C4-2B (cell line): ENCODE data around the gene LBP.

ENCODE experiments used
- H3K27ac ChIP-seq: fragments of 450-650 bp; 2 replicates; pipeline ENCODE4 v1.5.1; 2017
- ZFX ChIP-seq: fragments of 450-650 bp; IDR thresholded peaks from 2 replicates; pipeline ENCODE4 v1.6.1; 2017
- TF ChIP-seq, protein P1 (sequence below): fragments of 450-650 bp; conservative IDR thresholded peaks from 2 replicates; pipeline ENCODE4 v1.5.1; 2017; ENCODE audit warnings: mild to moderate bottlenecking

The LBP gene

DNA sequence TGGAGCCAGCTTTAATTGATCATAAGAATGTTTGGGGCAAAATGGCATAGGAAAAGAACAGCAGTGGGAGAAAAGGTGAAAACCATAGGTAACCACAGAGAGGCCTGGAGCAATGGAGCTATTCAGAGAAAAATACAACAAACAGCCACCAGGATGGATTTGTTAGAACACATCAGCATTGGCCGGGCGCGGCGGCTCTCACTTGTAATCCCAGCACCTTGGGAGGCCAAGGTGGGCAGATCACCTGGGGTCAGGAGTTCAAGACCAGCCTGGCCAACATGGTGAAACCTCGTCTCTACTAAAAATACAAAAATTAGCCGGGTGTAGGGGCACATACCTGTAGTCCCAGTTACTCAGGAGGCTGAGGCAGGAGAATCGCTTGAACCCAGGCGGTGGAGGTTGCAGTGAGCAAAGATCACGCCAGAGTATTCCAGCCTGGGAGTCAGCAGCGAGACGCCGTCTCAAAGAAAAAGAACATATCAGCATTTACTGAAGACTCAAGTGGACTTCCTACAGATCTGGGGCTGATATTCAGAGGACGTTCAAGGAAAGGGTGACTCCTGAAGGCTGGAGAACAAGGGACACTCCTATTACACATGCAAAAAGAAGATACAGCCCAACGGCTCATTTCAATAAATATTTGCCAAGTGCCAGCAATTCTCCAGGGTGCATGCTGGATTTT is 68.6 kb downstream of the LBP start:
- no peak overlapping the region for H3K27ac ChIP-seq
- TF ChIP-seq, protein P1, sequence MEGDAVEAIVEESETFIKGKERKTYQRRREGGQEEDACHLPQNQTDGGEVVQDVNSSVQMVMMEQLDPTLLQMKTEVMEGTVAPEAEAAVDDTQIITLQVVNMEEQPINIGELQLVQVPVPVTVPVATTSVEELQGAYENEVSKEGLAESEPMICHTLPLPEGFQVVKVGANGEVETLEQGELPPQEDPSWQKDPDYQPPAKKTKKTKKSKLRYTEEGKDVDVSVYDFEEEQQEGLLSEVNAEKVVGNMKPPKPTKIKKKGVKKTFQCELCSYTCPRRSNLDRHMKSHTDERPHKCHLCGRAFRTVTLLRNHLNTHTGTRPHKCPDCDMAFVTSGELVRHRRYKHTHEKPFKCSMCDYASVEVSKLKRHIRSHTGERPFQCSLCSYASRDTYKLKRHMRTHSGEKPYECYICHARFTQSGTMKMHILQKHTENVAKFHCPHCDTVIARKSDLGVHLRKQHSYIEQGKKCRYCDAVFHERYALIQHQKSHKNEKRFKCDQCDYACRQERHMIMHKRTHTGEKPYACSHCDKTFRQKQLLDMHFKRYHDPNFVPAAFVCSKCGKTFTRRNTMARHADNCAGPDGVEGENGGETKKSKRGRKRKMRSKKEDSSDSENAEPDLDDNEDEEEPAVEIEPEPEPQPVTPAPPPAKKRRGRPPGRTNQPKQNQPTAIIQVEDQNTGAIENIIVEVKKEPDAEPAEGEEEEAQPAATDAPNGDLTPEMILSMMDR: no peak
- no peak for TF ChIP-seq ZFX

DNA sequence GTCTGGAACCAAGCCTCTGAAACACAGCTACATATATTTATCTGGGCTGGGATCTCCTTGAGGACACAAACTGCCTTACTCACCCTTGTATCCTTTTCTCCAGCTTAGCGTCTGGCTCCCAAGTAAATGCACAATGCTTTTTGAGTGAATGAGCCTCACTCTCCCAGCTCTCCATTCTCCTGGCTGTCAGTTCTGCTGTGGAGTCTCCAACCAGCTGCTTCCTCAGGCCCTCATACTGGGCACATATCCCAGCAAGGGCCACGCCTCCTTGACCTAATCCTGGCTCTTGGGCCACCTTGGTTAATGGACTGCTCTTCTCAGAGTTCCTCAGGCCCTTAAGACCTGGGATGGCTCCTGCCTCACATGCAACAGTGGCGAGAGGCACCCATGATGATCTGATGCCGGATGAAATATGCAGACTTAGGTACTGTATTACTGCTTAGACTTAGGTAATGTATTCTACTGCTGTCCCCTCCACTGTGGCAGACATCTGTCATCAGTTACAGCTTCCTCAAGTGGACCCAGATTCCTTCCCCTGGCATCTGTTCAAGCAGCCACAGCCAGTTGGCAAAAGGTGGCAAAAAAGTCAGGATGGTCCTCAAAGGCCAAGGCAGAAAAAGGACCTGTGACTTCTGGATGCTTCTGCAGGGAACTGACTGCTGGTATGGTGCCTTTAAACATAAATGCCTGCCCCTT is 72.4 kb downstream of the LBP start:
- H3K27ac ChIP-seq: no peak overlapping the region
- TF ChIP-seq, protein P1: no peak
- no peak for TF ChIP-seq ZFX

DNA sequence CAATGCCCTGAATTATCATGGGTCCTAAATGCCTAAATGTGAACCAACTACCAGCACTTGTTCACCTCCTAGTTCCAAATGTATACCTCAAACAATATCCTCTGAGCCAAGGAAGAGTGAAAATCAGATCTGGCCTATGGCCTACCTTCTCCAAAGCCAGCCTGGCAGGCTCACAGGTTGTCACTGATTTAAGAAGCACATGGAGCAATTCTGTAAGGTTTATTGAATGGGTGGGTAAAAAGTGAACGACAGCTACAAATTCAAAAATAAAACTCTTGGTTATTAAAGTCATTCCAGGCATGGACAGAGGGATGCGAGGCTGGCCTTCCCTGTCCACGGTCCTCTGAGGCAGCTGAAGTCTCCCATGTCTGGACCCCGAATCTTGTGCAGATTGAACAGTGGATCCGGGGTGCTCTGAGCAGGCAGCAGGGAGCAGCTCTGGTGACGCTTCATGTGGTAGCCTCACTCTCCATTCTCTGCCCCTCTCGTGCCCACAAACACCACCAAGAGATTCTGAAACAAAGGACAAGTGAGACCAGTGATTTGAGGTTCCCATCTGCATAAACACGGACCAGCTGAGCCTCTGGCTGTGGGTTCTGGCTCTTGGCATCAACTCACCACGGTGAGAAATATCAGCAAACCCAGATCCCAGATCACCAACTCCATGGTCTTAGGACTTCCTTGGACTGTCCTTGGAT is 74.3 kb downstream of the LBP start:
- TF ChIP-seq ZFX: no peak
- TF ChIP-seq, protein P1: no peak
- no peak overlapping the region for H3K27ac ChIP-seq

DNA sequence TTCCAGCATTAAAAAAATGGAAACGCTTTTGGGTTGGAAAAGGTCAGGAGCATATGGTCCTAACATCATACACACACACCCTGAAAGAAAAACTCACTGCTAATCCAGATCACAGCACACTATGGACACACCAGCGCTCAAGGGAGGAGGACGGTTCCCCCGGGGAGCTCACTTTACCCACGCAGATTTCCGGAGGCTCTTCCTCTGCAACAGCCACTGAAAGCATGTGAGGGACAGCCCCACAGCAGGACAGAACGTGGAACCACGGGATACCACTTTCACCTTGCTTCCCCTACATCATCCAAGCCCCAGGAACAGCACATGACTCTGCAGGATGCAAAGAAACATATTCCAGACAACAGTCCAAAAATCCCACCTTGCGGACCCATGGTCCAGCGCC is 75.6 kb downstream of the LBP start:
- no peak overlapping the region for H3K27ac ChIP-seq
- TF ChIP-seq ZFX: no peak
- TF ChIP-seq, protein P1: no peak

DNA sequence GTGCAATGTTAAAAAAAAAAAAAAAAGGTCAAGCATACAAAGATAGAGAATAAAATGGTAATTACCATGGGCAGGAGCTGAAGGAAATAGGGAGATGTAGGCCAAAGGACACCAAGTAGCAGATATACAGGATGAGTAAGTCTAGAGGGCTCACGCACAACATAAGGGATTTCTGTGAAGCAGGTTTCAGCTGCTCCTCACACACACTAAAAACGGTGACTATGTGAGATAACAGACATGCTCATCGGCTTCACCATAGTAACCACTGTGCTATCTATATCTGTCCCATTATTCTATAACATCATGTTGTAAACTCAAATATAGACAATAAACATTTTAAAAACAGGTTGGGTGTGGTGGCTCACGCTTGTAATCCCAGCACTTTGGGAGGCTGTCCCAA is 77.3 kb downstream of the LBP start:
- no peak for TF ChIP-seq ZFX
- TF ChIP-seq, protein P1: no peak
- H3K27ac ChIP-seq: no peak overlapping the region

DNA sequence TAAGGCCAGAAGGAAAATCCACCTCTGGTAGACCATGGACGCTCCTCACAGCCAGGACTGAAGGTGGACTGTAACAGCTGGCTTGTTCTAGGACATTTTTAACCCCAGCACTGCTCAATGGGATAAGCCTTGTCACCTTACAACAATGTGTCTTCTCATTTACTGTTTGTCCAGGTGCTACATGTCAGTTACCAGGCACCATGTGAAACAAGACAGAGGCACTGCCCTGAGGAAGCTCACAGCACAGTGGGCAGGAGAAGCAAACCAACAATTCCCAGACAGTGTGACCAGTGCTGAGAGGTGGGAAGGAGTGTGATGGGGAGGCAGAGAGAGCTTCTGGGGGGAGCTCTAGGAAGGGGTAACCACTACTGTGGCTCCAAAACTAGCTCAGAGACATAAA is 78.1 kb downstream of the LBP start:
- no peak for TF ChIP-seq ZFX
- TF ChIP-seq, protein P1: no peak
- H3K27ac ChIP-seq: no peak overlapping the region
